Measurements from ENCODE around the gene SLC1A4.
A peak's percentile ranks its signal among the peaks of the same experiment; 100 is the strongest.
"Not testable (repeated sequence)": the region's sequence is repeated elsewhere in the genome, so short reads cannot be mapped to it uniquely, and the experiment has no call there.

The SLC1A4 gene

GRCh38 chr2:64966017-64966416 is 23.2 kb upstream of the SLC1A4 start:
- DNase-seq = no peak

GRCh38 chr2:64966839-64967238 is 22.4 kb upstream of the SLC1A4 start:
- no peak for DNase-seq

GRCh38 chr2:64967601-64968000 is 21.6 kb upstream of the SLC1A4 start:
- no peak for DNase-seq

- DNase-seq = not testable (repeated sequence)
Observed at GRCh38 chr2:64969086-64969485, 20.1 kb upstream of the SLC1A4 start.

GRCh38 chr2:64970495-64970894 is 18.7 kb upstream of the SLC1A4 start:
- DNase-seq = no peak

GRCh38 chr2:64972426-64972825 is 16.8 kb upstream of the SLC1A4 start:
- no peak for DNase-seq

GRCh38 chr2:64972876-64973275 is 16.3 kb upstream of the SLC1A4 start:
- no peak for DNase-seq

GRCh38 chr2:64975232-64975821 is 13.9 kb upstream of the SLC1A4 start:
- DNase-seq = peak; percentile 7

- DNase-seq = no peak
Observed at GRCh38 chr2:64976276-64976675, 12.9 kb upstream of the SLC1A4 start.

GRCh38 chr2:64978514-64979268 is 10.5 kb upstream of the SLC1A4 start:
- no peak for DNase-seq

- DNase-seq = no peak
Observed at GRCh38 chr2:64979744-64980143, 9.5 kb upstream of the SLC1A4 start.

GRCh38 chr2:64980183-64980582 is 9.0 kb upstream of the SLC1A4 start:
- DNase-seq = no peak

GRCh38 chr2:64982311-64982857 is 6.8 kb upstream of the SLC1A4 start:
- no peak for DNase-seq

- DNase-seq = no peak
Observed at GRCh38 chr2:64982932-64983331, 6.3 kb upstream of the SLC1A4 start.

GRCh38 chr2:64985447-64985846 is 3.8 kb upstream of the SLC1A4 start:
- DNase-seq = no peak

- peak; percentile 29 for DNase-seq
Observed at GRCh38 chr2:64987001-64987955, 1.9 kb upstream of the SLC1A4 start.

- DNase-seq = no peak
Observed at GRCh38 chr2:64987956-64988419, 1.2 kb upstream of the SLC1A4 start.

- peak; percentile 54 for DNase-seq
Observed at GRCh38 chr2:64988420-64989125, 626 bp upstream of the SLC1A4 start.

GRCh38 chr2:64989982-64990614 is 899 bp downstream of the SLC1A4 start:
- peak; percentile 27 for DNase-seq

GRCh38 chr2:64990876-64991275 is 1.7 kb downstream of the SLC1A4 start:
- DNase-seq = no peak

- DNase-seq = no peak
Observed at GRCh38 chr2:64992218-64992617, 3.0 kb downstream of the SLC1A4 start.

GRCh38 chr2:64992990-64993389 is 3.8 kb downstream of the SLC1A4 start:
- no peak for DNase-seq
